ENCODE measurements around the gene ASPM. TPM values are rescaled to one million over a fixed set of nuclear protein-coding genes. Genes with fewer than 3 reads are reported as not detected.

Gene ASPM
- total and polyA plus RNA-seq, 4 donors, result 0.17 to 45.3 (median 0.84) TPM

GRCh38 chr1:197144570-197145325 lies 1.7 kb downstream of the ASPM start:
- Histone ChIP-seq H3K9ac (ENCODE audit: low read depth in 1 of 2, low read length in 2 of 2) (no peak overlapping the region), H3K4me3 (ENCODE audit: low read depth in 1 of 3, low read length in 3 of 3) (peak overlapping the region in 1 of 3 donors; percentile 20), H3K27me3 (ENCODE audit: control insufficient read depth in 4 of 4, insufficient read depth in 4 of 4, low read length in 3 of 4) (no peaks in the 10 kb centered on the region), H3K4me1 (ENCODE audit: control insufficient read depth in 4 of 4, insufficient read depth in 4 of 4, low read length in 3 of 4) (peaks cover 3 to 27% (median 25%) of the 10 kb centered on the region in 4 donors), H3K27ac (ENCODE audit: low read depth in 1 of 2, low read length in 2 of 2) (no peak overlapping the region), H3K36me3 (ENCODE audit: control insufficient read depth in 4 of 4, insufficient read depth in 3 of 4, low read depth in 1 of 4, low read length in 3 of 4) (no peaks in the 10 kb centered on the region), H3K9me3 (ENCODE audit: control insufficient read depth in 4 of 4, low read length in 3 of 4) (no peaks in the 10 kb centered on the region)
- WGBS, result 34% methylated on average over 5 of the region's 5 CpGs
- no peak for DNase-seq (ENCODE audit: low spot score)
- TF ChIP-seq NR2F2 (IDR thresholded peaks at IDR 0.05), result no peak
- no peak for TF ChIP-seq GABPA (IDR thresholded peaks at IDR 0.05 in 1 of 2, conservative IDR thresholded peaks at IDR 0.05 in 1 of 2)
- peak; percentile 82 to 83 for TF ChIP-seq HNF4A (conservative IDR thresholded peaks at IDR 0.05)
- TF ChIP-seq HNF4G (IDR thresholded peaks at IDR 0.05), result peak; percentile 47
- TF ChIP-seq FOXA1 (IDR thresholded peaks at IDR 0.05), result no peak
- TF ChIP-seq YY1 (IDR thresholded peaks at IDR 0.05), result peak; percentile 18
- peak in 1 of 2 donors; percentile 27 for TF ChIP-seq RXRA (IDR thresholded peaks at IDR 0.05)
- TF ChIP-seq REST (IDR thresholded peaks at IDR 0.05), result peak; percentile 10
- peak; percentile 15 to 26 for TF ChIP-seq RAD21 (IDR thresholded peaks at IDR 0.05)
- no peak for TF ChIP-seq TAF1 (conservative IDR thresholded peaks at IDR 0.05)
- no peak for TF ChIP-seq CTCF (IDR thresholded peaks at IDR 0.05; ENCODE audit: low read depth, low read length, missing input control)
- TF ChIP-seq MAX (IDR thresholded peaks at IDR 0.05), result peak; percentile 26

- peaks cover 3 to 27% (median 25%) of the 10 kb centered on the region in 4 donors for H3K4me1 ChIP-seq (ENCODE audit: control insufficient read depth in 4 of 4, insufficient read depth in 4 of 4, low read length in 3 of 4)
- H3K36me3 ChIP-seq (ENCODE audit: control insufficient read depth in 4 of 4, insufficient read depth in 3 of 4, low read depth in 1 of 4, low read length in 3 of 4), result no peaks in the 10 kb centered on the region
- H3K27ac ChIP-seq (ENCODE audit: low read depth in 1 of 2, low read length in 2 of 2), result no peak overlapping the region
- H3K4me3 ChIP-seq (ENCODE audit: low read depth in 1 of 3, low read length in 3 of 3), result no peak overlapping the region
- TF ChIP-seq RAD21 (IDR thresholded peaks at IDR 0.05) (no peak), RXRA (IDR thresholded peaks at IDR 0.05) (no peak)
- no peaks in the 10 kb centered on the region for H3K27me3 ChIP-seq (ENCODE audit: control insufficient read depth in 4 of 4, insufficient read depth in 4 of 4, low read length in 3 of 4)
- no peaks in the 10 kb centered on the region for H3K9me3 ChIP-seq (ENCODE audit: control insufficient read depth in 4 of 4, low read length in 3 of 4)
- 58% methylated on average over 5 of the region's 5 CpGs for WGBS
- no peak for DNase-seq (ENCODE audit: low spot score)
- no peak overlapping the region for H3K9ac ChIP-seq (ENCODE audit: low read depth in 1 of 2, low read length in 2 of 2)
Observed at GRCh38 chr1:197143276-197143675, 3.2 kb downstream of the ASPM start.
